Right lobe of liver (tissue), 4 donors: ENCODE measurements around the gene PTPN11.

Experiments
- CTCF ChIP-seq, 4 donors: fragments of 200-600 bp in 3 of 4; fragments of 450-650 bp in 1 of 4; IDR thresholded peaks; one replicate each; pipeline versions ENCODE4 v1.5.1 to v1.8.0; 2016 to 2022; ENCODE audit warnings: antibody characterized with exemption in 4 of 4, mild to moderate bottlenecking in 2 of 4
- POLR2A ChIP-seq: fragments of 450-650 bp; IDR thresholded peaks from one replicate; pipeline ENCODE4 v1.6.1; 2017; ENCODE audit warnings: antibody characterized with exemption, mild to moderate bottlenecking
- donor health status: DM: no; HTN: no; CAD: no.
- donor health status: DM: no; HTN: no; CAD: no.
- donor health status: DM: no; HTN: yes; CAD: no.

- TF ChIP-seq CTCF (IDR thresholded peaks at IDR 0.05): no peak
- no peak for TF ChIP-seq POLR2A
These were observed 8.9 kb upstream of the PTPN11 start for GRCh38 chr12:112409906-112410244.
